SK-N-SH (cell line): Measurements from ENCODE around the gene EXD2. TPM values are rescaled to one million over a fixed set of nuclear protein-coding genes. Genes with fewer than 3 reads are reported as not detected.

Experiments
- CTCF ChIA-PET: fragments of 300-600, 350-600 bp; formaldehyde crosslinking; extraction: SDS; loops from one replicate; lab custom pipeline; 2021; lab: Yijun Ruan, JAX
- POLR2A ChIA-PET: fragments of 350-600 bp; sonication (Branson Sonifier 250); formaldehyde crosslinking; extraction: SDS; loops from one replicate; lab custom pipeline; 2020; ENCODE audit warnings: antibody characterized with exemption, inconsistent platforms; lab: Yijun Ruan, JAX
- DNase-seq: peaks from one replicate; pipeline ENCODE4 v3.0.0; 2012
- H2AFZ ChIP-seq: fragments of 200-600 bp; sonication (generic); 2 replicates; pipeline ENCODE4 v1.8.1; 2016; ENCODE audit warnings: antibody characterized with exemption, mild to moderate bottlenecking, low read depth
- H3F3A ChIP-seq: fragments of 200-600 bp; sonication (generic); replicated peaks from 2 replicates; pipeline ENCODE3; 2016; ENCODE audit warnings: antibody characterized with exemption, mild to moderate bottlenecking; ENCODE audit not compliant: insufficient read depth
- H3K27ac ChIP-seq, 2 experiments: fragments of 200-500 bp in 1 of 2; fragments of 200-600 bp in 1 of 2; sonication (Bioruptor generic) in 1 of 2; sonication (generic), shearing (Covaris generic) in 1 of 2; 2 replicates each; pipeline versions ENCODE4 v1.5.1 to v1.6.1; 2014 to 2016; ENCODE audit warnings: low read depth in 2 of 2, inconsistent platforms in 1 of 2, low read length in 1 of 2, mild to moderate bottlenecking in 1 of 2, mixed read lengths in 1 of 2
- H3K27me3 ChIP-seq: fragments of 200-600 bp; sonication (generic), shearing (Covaris generic); 2 replicates; pipeline ENCODE4 v1.6.1; 2016; ENCODE audit warnings: mixed run types; ENCODE audit not compliant: insufficient read depth
- H3K36me3 ChIP-seq, 2 experiments: fragments of 200-500 bp in 1 of 2; fragments of 200-600 bp in 1 of 2; sonication (Bioruptor generic) in 1 of 2; sonication (generic) in 1 of 2; replicated peaks in 1 of 2; 2 replicates each; pipeline versions ENCODE3 to v1.5.1; 2014 to 2016; ENCODE audit warnings: low read length in 1 of 2, mild to moderate bottlenecking in 1 of 2; ENCODE audit not compliant: insufficient read depth in 2 of 2, control insufficient read depth in 1 of 2
- H3K4me1 ChIP-seq, 2 experiments: fragments of 200-500 bp in 1 of 2; fragments of 200-600 bp in 1 of 2; sonication (Bioruptor generic) in 1 of 2; sonication (generic), shearing (Covaris generic) in 1 of 2; 2 replicates each; pipeline versions ENCODE4 v1.5.1 to v1.6.1; 2014 to 2016; ENCODE audit warnings: low read depth in 1 of 2, low read length in 1 of 2, mixed run types in 1 of 2; ENCODE audit not compliant: insufficient read depth in 2 of 2, control insufficient read depth in 1 of 2
- H3K4me2 ChIP-seq: fragments of 200-600 bp; sonication (generic), shearing (Covaris generic); 2 replicates; pipeline ENCODE4 v1.6.1; 2017; ENCODE audit warnings: mixed run types
- H3K4me3 ChIP-seq, 2 experiments: fragments of 200-500 bp in 1 of 2; fragments of 200-600 bp in 1 of 2; sonication (Bioruptor generic) in 1 of 2; sonication (generic), shearing (Covaris generic) in 1 of 2; 2 replicates each; pipeline versions ENCODE4 v1.5.1 to v1.8.1; 2014 to 2016; ENCODE audit warnings: low read depth in 2 of 2, inconsistent platforms in 1 of 2, low read length in 1 of 2, mild to moderate bottlenecking in 1 of 2, mixed read lengths in 1 of 2, moderate library complexity in 1 of 2
- H3K79me2 ChIP-seq: fragments of 200-600 bp; sonication (generic); 2 replicates; pipeline ENCODE4 v1.8.1; 2017; ENCODE audit warnings: mild to moderate bottlenecking; ENCODE audit not compliant: insufficient read depth
- H3K9ac ChIP-seq: fragments of 200-600 bp; sonication (generic); 2 replicates; pipeline ENCODE4 v1.6.1; 2017; ENCODE audit warnings: mixed run types
- H3K9me2 ChIP-seq: fragments of 200-600 bp; sonication (generic); 2 replicates; pipeline ENCODE4 v1.6.1; 2017; ENCODE audit warnings: mixed run types
- H3K9me3 ChIP-seq: fragments of 200-600 bp; sonication (generic); 2 replicates; pipeline ENCODE4 v1.6.1; 2017; ENCODE audit warnings: mixed run types, mild to moderate bottlenecking, moderate library complexity
- H4K20me1 ChIP-seq: fragments of 200-600 bp; sonication (generic); 2 replicates; pipeline ENCODE4 v1.6.1; 2017; ENCODE audit warnings: mild to moderate bottlenecking, mixed run types; ENCODE audit not compliant: insufficient read depth
- EZH2phosphoT487 ChIP-seq: fragments of 200-600 bp; sonication (generic); IDR thresholded peaks from 2 replicates; pipeline ENCODE4 v1.6.1; 2017; ENCODE audit warnings: low read depth, mixed run types, mild to moderate bottlenecking, antibody characterized with exemption, moderate library complexity, borderline replicate concordance
- FOXJ3 ChIP-seq: sonication (generic); formaldehyde crosslinking; IDR thresholded peaks from 2 replicates; pipeline ENCODE4 v1.5.1; 2020; ENCODE audit warnings: mild to moderate bottlenecking, missing genetic modification reagents
- FOXM1 ChIP-seq: IDR thresholded peaks from 2 replicates; pipeline ENCODE4 v1.4.0; 2012; ENCODE audit warnings: low read depth, mild to moderate bottlenecking
- GABPA ChIP-seq: IDR thresholded peaks from 2 replicates; pipeline ENCODE4 v1.4.0; 2012; ENCODE audit warnings: low read depth, mild to moderate bottlenecking
- GATA2 ChIP-seq: sonication (generic); formaldehyde crosslinking; IDR thresholded peaks from 2 replicates; pipeline ENCODE4 v1.5.0; 2020; ENCODE audit warnings: mild to moderate bottlenecking, missing genetic modification reagents
- RAD21 ChIP-seq: IDR thresholded peaks from 2 replicates; pipeline ENCODE4 v1.6.1; 2012; ENCODE audit warnings: mild to moderate bottlenecking, low read length
- SMC3 ChIP-seq: IDR thresholded peaks from 2 replicates; pipeline ENCODE4 v1.6.1; 2012; ENCODE audit warnings: low read depth, low read length, improper control_type of control experiment
- TEAD4 ChIP-seq: IDR thresholded peaks from 2 replicates; pipeline ENCODE4 v1.4.0; 2012; ENCODE audit warnings: mild to moderate bottlenecking, borderline replicate concordance; ENCODE audit not compliant: insufficient read depth
- WGBS: methylation state at CpG from one replicate; pipeline ENCODE4 v1.1.6; 2017; ENCODE audit warnings: low lambda C conversion rate; 5-methylcytosine and 5-hydroxymethylcytosine counted together
- polyA plus RNA-seq, 3 experiments: library from polyadenylated mRNA; depleted of rRNA; stranded (reverse); fragments of >200 nt; gene quantifications; 2 replicates each; pipeline ENCODE4 v1.2.3, GENCODE V29; 2012
- TF ChIP-seq, protein P1 (sequence below): IDR thresholded peaks from 2 replicates; pipeline ENCODE4 v1.4.0; 2012; ENCODE audit warnings: low read depth, borderline replicate concordance
- TF ChIP-seq, protein P2 (sequence below): IDR thresholded peaks from 2 replicates; pipeline ENCODE4 v1.4.0; 2012; ENCODE audit warnings: low read depth, borderline replicate concordance
- TF ChIP-seq, protein P3 (sequence below): fragments of 150-350 bp; IDR thresholded peaks from 2 replicates; pipeline ENCODE4 v1.6.1; 2016; ENCODE audit warnings: mild to moderate bottlenecking, low read depth, low read length
- TF ChIP-seq, protein P4 (sequence below): fragments of 200-600 bp; sonication (generic); IDR thresholded peaks from 2 replicates; pipeline ENCODE4 v1.6.1; 2017; ENCODE audit warnings: antibody characterized with exemption, mild to moderate bottlenecking, moderate library complexity

The EXD2 gene
- polyA plus RNA-seq, 1 of the 3 experiments (the other 2 are of a cell fraction): 15.1 TPM

DNA sequence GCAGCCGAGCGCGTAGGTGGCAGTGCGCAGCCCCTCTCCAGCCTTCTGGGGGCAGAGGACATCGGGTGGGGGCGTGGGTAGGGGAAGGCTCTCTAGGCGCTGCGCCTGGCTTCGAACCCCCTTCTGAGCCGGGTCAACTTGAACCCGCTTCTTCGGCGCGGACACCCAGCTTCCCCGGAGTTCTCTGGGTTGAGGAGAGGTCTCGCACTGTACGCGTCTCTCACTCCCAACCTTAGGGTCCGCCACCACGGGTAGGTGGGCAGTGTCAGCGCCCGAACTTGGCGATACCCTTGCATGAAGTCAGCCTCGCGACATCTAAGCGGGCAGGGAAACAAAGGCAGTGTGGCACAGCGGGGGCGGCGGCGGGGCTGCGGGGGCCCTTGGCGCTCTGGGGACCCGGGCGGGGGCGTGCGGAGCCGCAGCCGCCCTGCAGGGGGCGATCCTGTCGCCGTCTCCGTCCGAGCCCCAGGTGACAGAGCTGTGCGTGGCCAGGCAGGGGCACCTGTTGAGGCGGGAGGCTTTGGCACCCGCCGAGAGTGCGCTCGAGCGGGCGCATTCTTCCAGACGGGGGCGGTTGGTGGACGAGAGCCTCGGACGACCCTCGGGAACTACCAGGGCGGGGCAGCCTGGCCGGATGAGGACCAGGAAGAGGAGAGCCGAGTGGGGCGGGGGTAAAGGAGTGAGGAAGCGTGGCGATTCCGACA, 69.7 kb downstream of the EXD2 start:
- Histone ChIP-seq H3K27me3 (no peaks in the 10 kb centered on the region), H3K27ac (no peak overlapping the region), H3K79me2 (no peaks in the 10 kb centered on the region), H3K36me3 (no peaks in the 10 kb centered on the region), H3K4me3 (peak overlapping the region; percentile 68 to 71), H3K9me3 (no peaks in the 10 kb centered on the region), H2AFZ (peak overlapping the region; percentile 87; the same call in 1 of the 2 replicates), H4K20me1 (0 out of 2 replicates have a peak, but pooled peaks cover 4% of the 10 kb centered on the region), H3F3A (peaks cover 12% of the 10 kb centered on the region), H3K4me1 (peaks cover 13 to 31% of the 10 kb centered on the region in 2 experiments; a peak in 2 of 4 replicates), H3K9me2 (no peaks in the 10 kb centered on the region), H3K4me2 (peak overlapping the region; percentile 96), H3K9ac (no peak overlapping the region)
- ChIA-PET CTCF (interaction anchor here (0.5 to 5.2 kb wide), 33 partner anchors 9 to 389 kb away, joined by 3 to 44 read pairs (median 5); partner anchors contain the start of gene ERH), POLR2A (no interaction called here)
- DNase-seq: peak; percentile 91
- WGBS: 20% methylated on average over 27 of the region's 64 CpGs
- TF ChIP-seq, protein P1, sequence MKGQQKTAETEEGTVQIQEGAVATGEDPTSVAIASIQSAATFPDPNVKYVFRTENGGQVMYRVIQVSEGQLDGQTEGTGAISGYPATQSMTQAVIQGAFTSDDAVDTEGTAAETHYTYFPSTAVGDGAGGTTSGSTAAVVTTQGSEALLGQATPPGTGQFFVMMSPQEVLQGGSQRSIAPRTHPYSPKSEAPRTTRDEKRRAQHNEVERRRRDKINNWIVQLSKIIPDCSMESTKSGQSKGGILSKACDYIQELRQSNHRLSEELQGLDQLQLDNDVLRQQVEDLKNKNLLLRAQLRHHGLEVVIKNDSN: no peak
- TF ChIP-seq SMC3: peak; percentile 25; the same call in 1 of the 2 replicates
- no peak for TF ChIP-seq GATA2 (CRISPR knock-in tag)
- no peak for TF ChIP-seq EZH2phosphoT487
- TF ChIP-seq FOXJ3 (CRISPR knock-in tag): no peak
- TF ChIP-seq, protein P2, sequence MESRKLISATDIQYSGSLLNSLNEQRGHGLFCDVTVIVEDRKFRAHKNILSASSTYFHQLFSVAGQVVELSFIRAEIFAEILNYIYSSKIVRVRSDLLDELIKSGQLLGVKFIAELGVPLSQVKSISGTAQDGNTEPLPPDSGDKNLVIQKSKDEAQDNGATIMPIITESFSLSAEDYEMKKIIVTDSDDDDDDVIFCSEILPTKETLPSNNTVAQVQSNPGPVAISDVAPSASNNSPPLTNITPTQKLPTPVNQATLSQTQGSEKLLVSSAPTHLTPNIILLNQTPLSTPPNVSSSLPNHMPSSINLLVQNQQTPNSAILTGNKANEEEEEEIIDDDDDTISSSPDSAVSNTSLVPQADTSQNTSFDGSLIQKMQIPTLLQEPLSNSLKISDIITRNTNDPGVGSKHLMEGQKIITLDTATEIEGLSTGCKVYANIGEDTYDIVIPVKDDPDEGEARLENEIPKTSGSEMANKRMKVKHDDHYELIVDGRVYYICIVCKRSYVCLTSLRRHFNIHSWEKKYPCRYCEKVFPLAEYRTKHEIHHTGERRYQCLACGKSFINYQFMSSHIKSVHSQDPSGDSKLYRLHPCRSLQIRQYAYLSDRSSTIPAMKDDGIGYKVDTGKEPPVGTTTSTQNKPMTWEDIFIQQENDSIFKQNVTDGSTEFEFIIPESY: no peak
- TF ChIP-seq, protein P3, sequence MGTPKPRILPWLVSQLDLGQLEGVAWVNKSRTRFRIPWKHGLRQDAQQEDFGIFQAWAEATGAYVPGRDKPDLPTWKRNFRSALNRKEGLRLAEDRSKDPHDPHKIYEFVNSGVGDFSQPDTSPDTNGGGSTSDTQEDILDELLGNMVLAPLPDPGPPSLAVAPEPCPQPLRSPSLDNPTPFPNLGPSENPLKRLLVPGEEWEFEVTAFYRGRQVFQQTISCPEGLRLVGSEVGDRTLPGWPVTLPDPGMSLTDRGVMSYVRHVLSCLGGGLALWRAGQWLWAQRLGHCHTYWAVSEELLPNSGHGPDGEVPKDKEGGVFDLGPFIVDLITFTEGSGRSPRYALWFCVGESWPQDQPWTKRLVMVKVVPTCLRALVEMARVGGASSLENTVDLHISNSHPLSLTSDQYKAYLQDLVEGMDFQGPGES: no peak
- no peak for TF ChIP-seq FOXM1
- TF ChIP-seq GABPA: no peak
- TF ChIP-seq TEAD4: no peak
- TF ChIP-seq, protein P4, sequence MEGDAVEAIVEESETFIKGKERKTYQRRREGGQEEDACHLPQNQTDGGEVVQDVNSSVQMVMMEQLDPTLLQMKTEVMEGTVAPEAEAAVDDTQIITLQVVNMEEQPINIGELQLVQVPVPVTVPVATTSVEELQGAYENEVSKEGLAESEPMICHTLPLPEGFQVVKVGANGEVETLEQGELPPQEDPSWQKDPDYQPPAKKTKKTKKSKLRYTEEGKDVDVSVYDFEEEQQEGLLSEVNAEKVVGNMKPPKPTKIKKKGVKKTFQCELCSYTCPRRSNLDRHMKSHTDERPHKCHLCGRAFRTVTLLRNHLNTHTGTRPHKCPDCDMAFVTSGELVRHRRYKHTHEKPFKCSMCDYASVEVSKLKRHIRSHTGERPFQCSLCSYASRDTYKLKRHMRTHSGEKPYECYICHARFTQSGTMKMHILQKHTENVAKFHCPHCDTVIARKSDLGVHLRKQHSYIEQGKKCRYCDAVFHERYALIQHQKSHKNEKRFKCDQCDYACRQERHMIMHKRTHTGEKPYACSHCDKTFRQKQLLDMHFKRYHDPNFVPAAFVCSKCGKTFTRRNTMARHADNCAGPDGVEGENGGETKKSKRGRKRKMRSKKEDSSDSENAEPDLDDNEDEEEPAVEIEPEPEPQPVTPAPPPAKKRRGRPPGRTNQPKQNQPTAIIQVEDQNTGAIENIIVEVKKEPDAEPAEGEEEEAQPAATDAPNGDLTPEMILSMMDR: peak; percentile 62
- TF ChIP-seq RAD21: peak; percentile 44
